PC-9 (cell line): ENCODE measurements around the gene GPC5. TPM values are rescaled to one million over a fixed set of nuclear protein-coding genes. Genes with fewer than 3 reads are reported as not detected.

Experiments used
- BruUV-seq: library from RNA; stranded (reverse); fragments of 400-500 nt; replicated peaks from 2 replicates; lab custom pipeline; 2021; lab: Mats Ljungman, UMichigan
- CTCF ChIA-PET: fragments of 300-600 bp; sonication (Branson Sonifier 250); formaldehyde crosslinking; loops from one replicate; lab custom pipeline; 2022; ENCODE audit warnings: antibody characterized with exemption; lab: Charles Lee
- POLR2A ChIA-PET: fragments of 300-600 bp; sonication (Branson Sonifier 250); formaldehyde crosslinking; loops from one replicate; lab custom pipeline; 2022; ENCODE audit warnings: antibody characterized with exemption; ENCODE audit not compliant: unreplicated experiment; lab: Charles Lee
- DNase-seq, 2 experiments: peaks; one replicate each; pipeline versions ENCODE4 v3.0.0 to v3.0.0-alpha.2; 2015 to 2022; ENCODE audit warnings: mixed read lengths in 1 of 2
- H2AFZ ChIP-seq: fragments of 200-600 bp; sonication (generic); 2 replicates; pipeline ENCODE4 v1.8.1; 2017; ENCODE audit warnings: antibody characterized with exemption
- H3F3A ChIP-seq: fragments of 200-600 bp; sonication (generic); 2 replicates; pipeline ENCODE4 v1.8.1; 2017; ENCODE audit warnings: antibody characterized with exemption, mild to moderate bottlenecking, low read depth; ENCODE audit not compliant: insufficient read depth
- H3K27ac ChIP-seq: fragments of 200-600 bp; sonication (generic); 2 replicates; pipeline ENCODE4 v1.6.1; 2016; ENCODE audit warnings: mixed run types
- H3K27me3 ChIP-seq: fragments of 200-600 bp; sonication (generic); 2 replicates; pipeline ENCODE4 v1.6.1; 2016; ENCODE audit warnings: low read depth, mixed run types; ENCODE audit not compliant: insufficient read depth
- H3K36me3 ChIP-seq: fragments of 200-600 bp; sonication (generic); 2 replicates; pipeline ENCODE4 v1.6.1; 2016; ENCODE audit warnings: low read depth, mixed run types
- H3K4me1 ChIP-seq: fragments of 200-600 bp; sonication (generic); replicated peaks from 2 replicates; pipeline ENCODE4 v1.6.1; 2016; ENCODE audit warnings: mixed run types; ENCODE audit not compliant: insufficient read depth
- H3K4me2 ChIP-seq: fragments of 200-600 bp; sonication (generic); 2 replicates; pipeline ENCODE4 v1.6.1; 2017; ENCODE audit warnings: mixed run types
- H3K4me3 ChIP-seq: fragments of 200-600 bp; sonication (generic); 2 replicates; pipeline ENCODE4 v1.6.1; 2016; ENCODE audit warnings: mixed run types
- H3K79me2 ChIP-seq: fragments of 200-600 bp; sonication (generic); 2 replicates; pipeline ENCODE4 v1.6.1; 2017; ENCODE audit warnings: low read depth, mixed run types
- H3K9me2 ChIP-seq: fragments of 200-600 bp; sonication (generic); 2 replicates; pipeline ENCODE4 v1.8.1; 2017; ENCODE audit warnings: mild to moderate bottlenecking; ENCODE audit not compliant: insufficient read depth
- H3K9me3 ChIP-seq: fragments of 200-600 bp; sonication (generic); 2 replicates; pipeline ENCODE4 v1.8.1; 2016; ENCODE audit warnings: low read depth; ENCODE audit not compliant: insufficient read depth
- H4K20me1 ChIP-seq: fragments of 200-600 bp; sonication (generic); 2 replicates; pipeline ENCODE4 v1.8.1; 2017; ENCODE audit not compliant: insufficient read depth
- CTCF ChIP-seq: fragments of 200-600 bp; sonication (generic); conservative IDR thresholded peaks from 2 replicates; pipeline ENCODE4 v1.6.1; 2017; ENCODE audit warnings: mixed run types, antibody characterized with exemption, mild to moderate bottlenecking, moderate library complexity
- EZH2 ChIP-seq: fragments of 200-600 bp; sonication (generic); IDR thresholded peaks from 2 replicates; pipeline ENCODE4 v1.8.0; 2017; ENCODE audit warnings: antibody characterized with exemption, low read depth
- intact Hi-C: fragments of 100-400 bp; cut with micrococcal nuclease; formaldehyde crosslinking; loops from one replicate; pipeline ENCODE4 v1.10.0; 2022; ENCODE audit not compliant: unreplicated experiment
- total RNA-seq: library from RNA; stranded (reverse); gene quantifications from 2 replicates; pipeline ENCODE4 v1.2.3, GENCODE V29; 2021

Gene GPC5
- total RNA-seq, 1 experiment from 2014 or later: not detected

- Histone ChIP-seq H3F3A (no peaks in the 10 kb centered on the region), H4K20me1 (no peaks in the 10 kb centered on the region), H3K4me3 (no peak overlapping the region), H3K27ac (no peak overlapping the region), H2AFZ (no peak overlapping the region), H3K9me2 (no peaks in the 10 kb centered on the region), H3K9me3 (no peaks in the 10 kb centered on the region), H3K4me1 (no peaks in the 10 kb centered on the region), H3K27me3 (no peaks in the 10 kb centered on the region; the same call in 1 of the 2 replicates), H3K4me2 (no peak overlapping the region), H3K79me2 (no peaks in the 10 kb centered on the region), H3K36me3 (no peaks in the 10 kb centered on the region)
- BruUV-seq: no TSS peak
- no peak for TF ChIP-seq EZH2
- TF ChIP-seq CTCF: no peak
- DNase-seq: no peak
- ChIA-PET POLR2A (no interaction called here), CTCF (no interaction called here)
- intact Hi-C loops: no loop called here
Observed at GRCh38 chr13:92390217-92390616, 991.8 kb downstream of the GPC5 start.

- Histone ChIP-seq H3K9me3 (no peaks in the 10 kb centered on the region), H3K27ac (no peak overlapping the region), H3K36me3 (no peaks in the 10 kb centered on the region), H3K4me2 (no peak overlapping the region), H4K20me1 (no peaks in the 10 kb centered on the region), H3F3A (no peaks in the 10 kb centered on the region), H3K27me3 (no peaks in the 10 kb centered on the region), H3K4me3 (no peak overlapping the region), H2AFZ (no peak overlapping the region), H3K9me2 (no peaks in the 10 kb centered on the region), H3K79me2 (no peaks in the 10 kb centered on the region), H3K4me1 (no peaks in the 10 kb centered on the region)
- TF ChIP-seq CTCF (no peak), EZH2 (no peak)
- intact Hi-C loops: no loop called here
- POLR2A ChIA-PET: no interaction called here
- no peak for DNase-seq
- no TSS peak for BruUV-seq
- CTCF ChIA-PET: no interaction called here
Observed at GRCh38 chr13:92403606-92404005, 1005.2 kb downstream of the GPC5 start.

GRCh38 chr13:92407858-92408257 lies 1009.4 kb downstream of the GPC5 start:
- H3K36me3 ChIP-seq: no peaks in the 10 kb centered on the region
- no TSS peak for BruUV-seq
- no peaks in the 10 kb centered on the region for H3K27me3 ChIP-seq
- ChIA-PET POLR2A (no interaction called here), CTCF (no interaction called here)
- H3K9me2 ChIP-seq: no peaks in the 10 kb centered on the region
- no peaks in the 10 kb centered on the region for H3K9me3 ChIP-seq
- no peaks in the 10 kb centered on the region for H3F3A ChIP-seq
- no peaks in the 10 kb centered on the region for H4K20me1 ChIP-seq
- H3K79me2 ChIP-seq: no peaks in the 10 kb centered on the region
- H3K27ac ChIP-seq: no peak overlapping the region
- no peak overlapping the region for H3K4me2 ChIP-seq
- H3K4me3 ChIP-seq: no peak overlapping the region
- TF ChIP-seq CTCF (no peak), EZH2 (no peak)
- DNase-seq: no peak
- no peaks in the 10 kb centered on the region for H3K4me1 ChIP-seq
- H2AFZ ChIP-seq: no peak overlapping the region
- intact Hi-C loops: no loop called here
